ENCODE data around the gene ECHDC1. TPM values are rescaled to one million over a fixed set of nuclear protein-coding genes. Genes with fewer than 3 reads are reported as not detected.

Gene ECHDC1
- total RNA-seq, 1 experiment from 2014 or later = 102 TPM

DNA sequence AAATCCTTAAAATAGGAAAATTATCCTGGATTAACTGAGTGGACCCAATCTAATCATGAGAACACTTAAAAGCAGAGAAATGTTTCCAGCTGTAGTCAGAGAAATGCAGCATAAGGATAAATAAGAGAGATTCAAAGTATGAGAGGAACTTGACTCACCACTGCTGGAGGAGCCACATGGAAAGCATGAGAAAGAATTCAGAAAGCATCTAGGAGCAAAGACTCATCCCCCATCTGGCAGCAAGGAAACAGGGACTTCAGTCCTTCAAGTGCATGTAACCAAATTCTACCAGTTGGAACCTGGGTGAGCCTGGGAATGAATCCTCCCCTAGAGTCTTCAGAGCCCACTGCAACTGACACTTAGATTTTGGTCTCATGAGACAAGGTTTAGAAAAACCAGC lies 43.0 kb downstream of the ECHDC1 start:
- Histone ChIP-seq H3K27ac (ENCODE audit: low read depth, low read length, poor library complexity, severe bottlenecking) (peak overlapping the region; percentile 49), H3K27me3 (replicated peaks; ENCODE audit: insufficient read depth, low read depth, low read length, poor library complexity) (no peaks in the 10 kb centered on the region), H3K4me1 (ENCODE audit: insufficient read depth, low read length, poor library complexity, severe bottlenecking) (peaks cover 39% of the 10 kb centered on the region), H3K36me3 (ENCODE audit: insufficient read depth, low read length, poor library complexity, severe bottlenecking) (no peaks in the 10 kb centered on the region), H3K4me3 (ENCODE audit: low read depth, low read length, poor library complexity, severe bottlenecking) (no peak overlapping the region), H3K9me3 (ENCODE audit: low read depth, low read length, poor library complexity, severe bottlenecking) (no peaks in the 10 kb centered on the region)
- TF ChIP-seq EZH2 (IDR thresholded peaks at IDR 0.05; ENCODE audit: borderline replicate concordance, low read depth, low read length, poor library complexity, severe bottlenecking) (no peak), CTCF (conservative IDR thresholded peaks at IDR 0.05; ENCODE audit: low read depth, low read length) (no peak)
- BruUV-seq (replicated peaks) = no TSS peak
- ChIA-PET POLR2A (ENCODE audit: low non-redundant PET) (no interaction called here), CTCF (interaction anchor here (0.8 to 2.0 kb wide), 3 partner anchors 34 to 135 kb away, joined by 3 to 5 read pairs (median 4); partner anchors contain the start of gene RNF146)
- DNase-seq (ENCODE audit: low spot score) = peak; percentile 66
- intact Hi-C loops (cut with micrococcal nuclease; ENCODE audit: unreplicated experiment) = loop anchor here (5.0 kb wide), 2 partner anchors 157 to 237 kb away; partner anchors contain the start of gene KIAA0408

DNA sequence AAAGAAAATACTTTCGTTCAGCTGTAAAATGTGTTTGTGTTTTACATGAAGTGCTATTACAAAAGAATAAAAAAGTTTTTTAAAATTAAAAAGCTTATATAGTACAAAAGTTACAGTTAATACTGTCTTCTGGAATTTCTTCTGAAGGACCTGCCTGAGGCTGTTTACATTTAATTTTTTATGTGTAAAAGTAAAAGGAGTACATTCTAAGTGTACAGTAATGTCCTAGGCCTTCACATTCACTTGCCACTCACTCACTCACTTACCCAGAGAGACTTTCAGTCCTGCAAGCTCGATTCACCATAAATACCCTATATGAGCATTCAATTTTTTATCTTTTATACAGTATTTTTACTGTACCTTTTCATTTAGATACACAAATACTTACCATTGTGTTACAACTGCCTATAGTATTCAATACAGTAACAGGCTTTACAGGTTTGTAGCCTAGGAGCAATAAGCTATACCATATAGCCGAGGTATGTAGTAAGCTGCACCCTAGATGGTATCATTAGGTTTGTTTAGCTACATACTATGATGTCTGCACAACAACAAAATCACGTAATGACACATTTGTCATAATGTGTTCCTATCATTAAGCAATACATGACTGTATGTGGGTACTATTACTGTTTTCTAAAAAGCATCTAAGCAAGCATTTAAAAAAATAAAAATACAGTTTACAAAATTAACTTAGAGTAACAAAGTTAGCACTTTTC lies 43.7 kb downstream of the ECHDC1 start:
- TF ChIP-seq CTCF (conservative IDR thresholded peaks at IDR 0.05; ENCODE audit: low read depth, low read length) (no peak), EZH2 (IDR thresholded peaks at IDR 0.05; ENCODE audit: borderline replicate concordance, low read depth, low read length, poor library complexity, severe bottlenecking) (no peak)
- no TSS peak for BruUV-seq (replicated peaks)
- Histone ChIP-seq H3K36me3 (ENCODE audit: insufficient read depth, low read length, poor library complexity, severe bottlenecking) (no peaks in the 10 kb centered on the region), H3K4me1 (ENCODE audit: insufficient read depth, low read length, poor library complexity, severe bottlenecking) (peaks cover 39% of the 10 kb centered on the region), H3K27ac (ENCODE audit: low read depth, low read length, poor library complexity, severe bottlenecking) (peak overlapping the region; percentile 49), H3K4me3 (ENCODE audit: low read depth, low read length, poor library complexity, severe bottlenecking) (no peak overlapping the region), H3K27me3 (replicated peaks; ENCODE audit: insufficient read depth, low read depth, low read length, poor library complexity) (no peaks in the 10 kb centered on the region), H3K9me3 (ENCODE audit: low read depth, low read length, poor library complexity, severe bottlenecking) (no peaks in the 10 kb centered on the region)
- DNase-seq (ENCODE audit: low spot score) = no peak
- intact Hi-C loops (cut with micrococcal nuclease; ENCODE audit: unreplicated experiment) = loop anchor here (5.0 kb wide), 2 partner anchors 158 to 238 kb away; partner anchors contain the start of gene KIAA0408
- ChIA-PET POLR2A (ENCODE audit: low non-redundant PET) (no interaction called here), CTCF (interaction anchor here (0.8 to 1.7 kb wide), 2 partner anchors 33 to 134 kb away, joined by 3 to 5 read pairs; partner anchors contain the start of gene RNF146)

- POLR2A ChIA-PET (ENCODE audit: low non-redundant PET) = no interaction called here
- Histone ChIP-seq H3K4me3 (ENCODE audit: low read depth, low read length, poor library complexity, severe bottlenecking) (no peak overlapping the region), H3K27me3 (replicated peaks; ENCODE audit: insufficient read depth, low read depth, low read length, poor library complexity) (no peaks in the 10 kb centered on the region), H3K9me3 (ENCODE audit: low read depth, low read length, poor library complexity, severe bottlenecking) (no peaks in the 10 kb centered on the region), H3K27ac (ENCODE audit: low read depth, low read length, poor library complexity, severe bottlenecking) (no peak overlapping the region), H3K4me1 (ENCODE audit: insufficient read depth, low read length, poor library complexity, severe bottlenecking) (peaks cover 35% of the 10 kb centered on the region), H3K36me3 (ENCODE audit: insufficient read depth, low read length, poor library complexity, severe bottlenecking) (no peaks in the 10 kb centered on the region)
- intact Hi-C loops (cut with micrococcal nuclease; ENCODE audit: unreplicated experiment) = no loop called here
- TF ChIP-seq CTCF (conservative IDR thresholded peaks at IDR 0.05; ENCODE audit: low read depth, low read length) (no peak), EZH2 (IDR thresholded peaks at IDR 0.05; ENCODE audit: borderline replicate concordance, low read depth, low read length, poor library complexity, severe bottlenecking) (no peak)
- CTCF ChIA-PET = interaction anchor here (1.7 kb wide), 1 partner anchor 32 kb away, joined by 5 read pairs; the partner anchor contains the start of gene RNF146
- no peak for DNase-seq (ENCODE audit: low spot score)
- no TSS peak for BruUV-seq (replicated peaks)
Measured at GRCh38 chr6:127298475-127298874, 44.9 kb downstream of the ECHDC1 start.
